GM19238 (cell line): ENCODE measurements around the gene FNDC3B.

Experiments
- DNase-seq: peaks from one replicate; pipeline ENCODE4 v3.0.0; 2011; ENCODE audit warnings: low spot score; ENCODE audit not compliant: insufficient read length

The FNDC3B gene

DNA sequence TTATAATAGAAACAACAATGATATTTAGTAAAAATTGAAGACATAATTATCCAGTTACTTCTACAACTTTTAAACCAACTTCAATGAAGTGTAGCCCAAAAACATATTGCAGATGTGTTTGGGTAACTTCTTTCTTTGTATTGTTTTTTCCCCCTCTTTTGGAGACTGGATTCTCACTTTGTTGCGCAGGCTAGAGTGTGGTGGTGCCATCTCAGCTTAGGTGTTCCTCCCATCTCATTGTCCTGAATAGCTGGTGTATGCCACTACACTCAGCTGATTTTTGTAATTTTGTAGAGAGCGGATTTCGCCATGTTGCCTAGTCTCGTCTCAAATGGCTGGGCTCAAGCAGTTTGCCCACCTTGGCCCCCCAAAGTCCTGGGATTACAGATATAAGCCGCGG is 148.1 kb downstream of the FNDC3B start:
- DNase-seq, result no peak

DNA sequence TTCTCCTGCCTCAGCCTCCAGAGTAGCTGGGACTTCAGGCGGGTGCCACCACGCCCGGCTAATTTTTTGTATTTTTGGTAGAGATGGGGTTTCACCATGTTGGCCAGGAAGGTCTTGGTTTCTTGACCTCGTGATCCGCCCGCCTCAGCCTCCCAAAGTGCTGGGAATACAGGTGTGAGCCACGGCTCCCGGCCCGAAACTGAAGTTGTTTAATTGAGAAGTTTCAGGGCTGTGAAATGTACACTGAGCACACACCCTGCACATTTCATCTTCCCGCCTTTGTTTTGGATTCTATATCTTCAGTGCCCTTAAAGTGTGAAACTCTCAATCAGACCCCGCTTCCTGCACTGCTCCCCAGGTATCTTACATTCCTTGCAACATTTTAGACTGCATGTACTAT is 149.1 kb downstream of the FNDC3B start:
- DNase-seq, result no peak

GRCh38 chr3:172189213-172189612 is 149.8 kb downstream of the FNDC3B start:
- DNase-seq, result no peak

GRCh38 chr3:172189987-172190603 is 150.7 kb downstream of the FNDC3B start:
- no peak for DNase-seq

- DNase-seq, result no peak
These were observed 151.6 kb downstream of the FNDC3B start for GRCh38 chr3:172190980-172191379.

- no peak for DNase-seq
These were observed 152.3 kb downstream of the FNDC3B start for GRCh38 chr3:172191629-172192028.

DNA sequence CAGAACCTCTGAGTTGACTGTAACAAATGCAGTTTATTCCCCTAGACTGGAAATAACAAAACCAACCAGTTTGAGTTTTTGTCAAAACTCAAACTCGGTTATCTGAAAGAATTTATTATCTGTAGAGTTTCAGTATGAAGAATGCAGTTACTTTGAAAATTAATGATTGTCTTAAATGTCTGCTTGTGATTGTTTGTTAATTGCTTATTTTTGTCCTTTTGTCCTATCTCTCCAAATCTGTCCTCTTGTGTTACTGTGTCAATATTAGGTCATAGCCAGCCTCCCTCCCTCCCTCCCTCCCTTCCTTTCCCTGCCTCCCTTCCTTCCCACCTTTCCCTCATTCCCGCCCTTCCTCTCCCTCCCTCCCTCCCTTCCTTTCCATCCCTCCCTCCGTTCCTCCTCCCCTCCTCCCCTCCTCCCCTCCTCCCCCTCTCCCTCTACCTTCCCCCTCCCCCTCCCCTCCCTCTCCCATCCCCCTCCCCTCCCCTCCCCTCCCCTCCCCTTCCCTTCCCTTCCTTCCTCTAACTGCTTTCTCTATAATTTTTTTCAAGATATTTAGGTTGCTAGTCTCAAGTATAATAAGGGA is 153.5 kb downstream of the FNDC3B start:
- DNase-seq, result no peak

DNA sequence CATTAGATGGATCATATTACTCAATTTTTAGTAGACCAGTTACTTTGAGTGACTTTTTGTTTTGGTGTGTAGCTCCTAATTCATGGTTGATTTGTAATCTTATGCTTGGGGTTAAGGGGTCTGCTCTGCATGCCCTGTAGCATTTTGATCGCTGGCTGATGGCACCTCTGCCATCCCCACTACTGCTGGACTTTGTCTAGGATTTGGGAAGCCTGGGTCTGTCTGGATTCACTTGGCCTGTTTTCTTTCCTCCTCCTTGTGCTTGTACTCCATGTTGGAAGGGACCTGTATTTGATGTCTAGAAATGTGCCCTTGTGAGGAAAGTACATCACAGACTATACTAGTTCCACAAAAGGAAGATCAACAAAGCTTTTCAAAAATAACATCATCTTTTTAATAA is 154.1 kb downstream of the FNDC3B start:
- no peak for DNase-seq

DNA sequence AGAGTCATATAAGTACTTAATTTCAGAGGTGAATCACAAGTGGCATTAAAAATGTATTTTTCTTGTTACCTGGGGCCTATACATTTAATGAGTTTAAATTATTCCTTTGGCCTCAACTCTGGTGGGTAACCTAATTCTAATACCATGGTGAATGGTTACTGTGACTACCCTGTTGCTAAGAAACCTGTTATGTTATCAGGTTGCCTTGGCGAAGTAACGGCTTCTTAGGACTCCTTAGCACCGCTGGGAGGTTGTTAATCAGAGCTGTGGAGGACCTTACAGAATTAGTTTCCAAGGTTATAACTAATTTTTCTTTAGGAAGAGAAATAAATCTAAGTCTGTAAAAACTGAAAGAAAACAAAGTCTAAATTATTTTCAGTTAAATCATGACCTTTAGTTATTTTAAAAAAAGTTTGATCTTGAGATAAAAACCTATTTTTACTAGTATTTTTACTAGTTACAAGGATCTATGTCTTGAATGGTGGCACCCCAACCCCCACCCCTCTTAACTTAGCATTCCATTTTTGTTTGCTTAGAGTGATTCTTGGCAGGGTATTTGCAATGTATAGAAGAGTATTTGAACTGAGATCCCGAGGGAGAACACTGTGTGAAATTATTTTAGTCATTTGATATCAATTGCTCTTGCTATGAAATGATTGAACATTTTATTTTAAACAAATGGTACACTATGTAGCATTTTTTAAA is 155.5 kb downstream of the FNDC3B start:
- DNase-seq, result no peak

DNA sequence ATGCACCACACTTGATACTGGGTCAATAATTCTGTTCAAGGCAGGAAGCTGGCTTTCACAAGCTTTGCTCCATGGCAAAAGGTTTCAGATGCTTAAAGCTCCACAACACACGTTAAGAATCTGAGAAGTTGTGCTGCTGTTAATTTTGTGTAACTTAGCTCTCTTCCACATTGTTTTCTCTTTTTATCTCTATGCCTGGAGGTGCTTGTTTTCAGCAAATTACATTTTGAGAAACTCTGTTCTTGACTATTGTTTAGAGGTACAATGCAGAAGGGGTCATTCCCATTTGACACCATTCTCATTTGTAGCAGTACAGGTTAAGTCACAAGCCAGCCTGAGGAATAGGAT is 156.0 kb downstream of the FNDC3B start:
- DNase-seq, result no peak

DNA sequence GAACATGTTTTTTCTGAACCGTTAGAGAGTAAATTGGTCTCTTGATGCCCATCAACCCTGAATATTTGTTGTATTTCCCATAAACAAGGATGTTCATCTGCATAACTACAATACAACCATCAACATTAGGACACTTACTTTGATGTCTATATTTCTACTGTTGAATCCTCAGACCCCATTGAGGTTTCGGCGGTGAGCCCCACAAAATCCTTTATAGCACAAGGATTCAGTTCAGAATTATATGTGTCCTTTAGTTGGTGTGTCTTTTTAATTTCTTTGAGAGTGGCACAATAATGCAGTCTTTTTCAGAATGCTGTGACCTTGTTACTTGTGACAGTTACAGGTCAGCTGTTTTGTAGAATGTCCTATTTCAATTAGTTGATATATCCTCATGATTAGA is 158.0 kb downstream of the FNDC3B start:
- no peak for DNase-seq

GRCh38 chr3:172198428-172198827 is 159.1 kb downstream of the FNDC3B start:
- DNase-seq, result no peak

DNA sequence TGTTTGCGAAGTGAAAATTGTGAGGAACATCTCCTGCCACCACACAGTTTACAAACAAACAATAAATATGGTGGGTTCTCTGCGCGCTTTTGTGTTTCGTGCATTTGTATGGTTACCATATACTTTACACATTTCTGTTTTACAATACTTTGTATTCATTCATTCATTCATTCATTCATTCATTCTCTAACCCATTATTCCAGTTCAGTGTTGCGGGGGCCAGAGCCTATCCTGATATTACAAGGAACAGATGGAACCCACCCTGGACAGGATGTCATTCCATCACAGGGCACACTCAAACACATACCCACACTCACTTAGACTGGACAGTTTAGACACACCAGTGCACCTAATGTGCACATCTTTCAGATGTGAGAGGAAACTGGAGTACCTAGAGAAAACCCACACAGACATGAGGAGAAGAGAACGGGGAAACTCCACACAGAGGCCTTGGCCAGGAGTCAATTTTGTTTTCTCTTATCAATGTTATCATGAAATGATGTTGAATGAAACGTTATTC is 160.5 kb downstream of the FNDC3B start:
- DNase-seq, result no peak

DNA sequence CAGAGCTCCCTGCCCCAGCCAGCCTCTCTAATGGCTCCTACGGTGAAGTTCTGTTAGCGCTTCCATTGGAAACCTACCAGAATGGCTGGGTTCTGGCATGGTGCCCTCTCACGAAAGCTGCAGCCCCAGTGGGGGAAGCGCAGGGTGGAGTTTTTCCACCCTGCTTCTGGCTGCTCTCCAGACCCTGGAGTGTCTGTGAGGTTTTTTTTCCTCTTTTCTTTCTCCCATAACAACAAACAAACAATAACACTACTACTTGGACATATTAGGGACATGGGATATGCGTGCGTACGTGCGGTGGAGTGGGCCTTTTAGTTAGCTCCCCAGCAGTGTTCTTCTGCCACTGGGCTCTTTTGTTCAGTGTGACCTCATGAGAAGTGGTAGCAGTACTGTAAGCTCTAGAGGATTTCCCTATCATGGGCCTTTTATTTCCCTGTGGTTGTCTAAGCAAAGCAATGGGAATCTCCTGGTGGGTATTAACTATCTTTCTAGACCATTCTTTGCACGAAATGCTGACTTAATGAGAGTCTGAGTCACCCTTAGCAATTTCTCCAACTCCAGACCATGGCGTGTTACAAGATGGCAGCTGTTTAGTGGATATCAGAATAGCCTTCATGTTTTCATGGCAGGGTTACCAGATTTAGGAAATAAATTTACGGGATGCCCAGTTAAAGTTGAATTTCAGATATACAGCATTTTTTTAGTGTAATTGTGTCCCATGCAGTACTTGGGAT is 161.9 kb downstream of the FNDC3B start:
- DNase-seq, result no peak

- no peak for DNase-seq
These were observed 162.5 kb downstream of the FNDC3B start for GRCh38 chr3:172201870-172202236.

GRCh38 chr3:172202797-172203196 is 163.4 kb downstream of the FNDC3B start:
- no peak for DNase-seq

DNA sequence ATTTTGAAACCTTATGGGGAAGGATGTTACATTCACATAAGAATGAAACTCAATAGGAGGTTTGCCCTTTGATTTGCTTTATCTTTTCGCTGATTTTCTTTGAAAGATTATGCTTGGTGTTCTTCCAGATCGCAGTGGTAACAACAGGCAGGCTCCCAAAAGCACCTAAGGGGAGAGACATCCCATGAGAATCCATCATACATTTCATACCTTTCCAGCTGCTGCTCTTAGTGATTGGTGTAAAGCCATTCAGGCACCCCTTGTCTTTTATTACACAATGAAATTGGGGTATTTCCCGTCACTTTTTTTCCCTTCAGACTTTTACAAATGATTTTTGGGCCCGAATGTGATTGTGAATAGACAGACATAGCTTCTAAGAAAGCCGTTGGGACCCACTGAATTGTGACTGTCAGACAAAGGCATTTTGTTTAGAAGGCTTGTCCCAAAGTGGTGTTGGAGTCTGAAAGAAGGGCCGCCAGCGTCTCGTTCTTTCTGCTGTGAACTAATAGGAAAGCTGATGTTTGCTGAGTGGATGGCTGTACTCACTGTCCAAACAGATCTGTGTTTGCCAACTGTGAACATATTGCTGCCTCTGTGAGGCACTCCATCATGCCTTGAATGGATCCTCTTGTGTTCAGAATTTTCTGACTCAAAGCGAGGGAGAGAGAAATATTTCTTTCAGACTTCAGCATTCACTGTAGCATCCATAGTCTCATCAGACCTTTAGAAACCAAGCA is 164.3 kb downstream of the FNDC3B start:
- no peak for DNase-seq

GRCh38 chr3:172204716-172205115 is 165.3 kb downstream of the FNDC3B start:
- no peak for DNase-seq

DNA sequence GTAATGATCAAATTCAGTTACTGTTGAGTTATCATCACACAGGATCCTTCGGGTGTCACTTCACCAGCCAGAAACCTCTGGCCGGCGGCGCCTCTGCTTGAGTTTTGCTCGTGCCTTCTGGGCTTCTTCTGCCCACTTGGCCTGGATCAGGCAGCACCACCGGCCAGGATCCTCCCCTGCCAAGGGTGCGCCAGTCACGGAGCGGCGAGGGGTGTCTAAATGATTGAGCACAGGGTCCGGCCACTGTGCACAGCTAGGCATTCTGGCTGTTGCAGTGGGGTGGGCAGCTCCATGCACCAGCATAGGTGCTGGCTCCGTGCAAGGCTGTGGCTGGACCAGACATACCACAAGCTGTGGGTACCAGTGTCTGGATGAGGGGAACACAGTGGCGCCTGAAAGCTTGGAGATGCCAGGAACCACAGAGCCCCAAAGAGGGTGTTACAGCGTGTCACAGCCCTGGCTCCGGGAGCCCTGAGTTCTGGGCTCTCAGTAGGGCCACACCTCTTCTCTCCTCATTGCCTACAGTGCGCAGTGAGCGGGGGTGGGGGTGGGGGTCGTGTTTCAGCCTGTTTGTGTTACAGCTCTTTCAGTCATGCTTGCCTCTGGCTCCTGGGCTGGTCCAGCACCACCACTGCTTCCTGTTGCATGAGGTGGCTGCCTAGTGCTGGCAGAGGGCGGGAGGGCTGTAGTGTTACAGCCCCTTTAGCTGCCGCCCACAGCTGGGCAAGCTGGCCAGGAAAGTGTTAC is 169.4 kb downstream of the FNDC3B start:
- no peak for DNase-seq

GRCh38 chr3:172209333-172210321 is 170.2 kb downstream of the FNDC3B start:
- DNase-seq, result no peak
